Adrenal gland (tissue), 5 donors: ENCODE results near the gene MISP.

Experiments
- CTCF ChIP-seq, 6 experiments: fragments of 450-650 bp in 4 of 6; fragments of 200-600 bp in 2 of 6; sonication (generic) in 1 of 6; IDR thresholded peaks; 1 replicate in 5 of 6; 2 replicates in 1 of 6; pipeline versions ENCODE4 v1.5.1 to v1.8.0; 2016 to 2021; ENCODE audit warnings: antibody characterized with exemption in 6 of 6, mild to moderate bottlenecking in 2 of 6, moderate library complexity in 1 of 6
- POLR2A ChIP-seq, 2 donors: fragments of 450-650 bp; IDR thresholded peaks; one replicate each; pipeline ENCODE4 v1.6.1; 2017; ENCODE audit warnings: antibody characterized with exemption in 2 of 2, mild to moderate bottlenecking in 2 of 2, moderate library complexity in 1 of 2
- donor health status: DM: no; HTN: no; CAD: no.

- TF ChIP-seq CTCF (IDR thresholded peaks at IDR 0.05) (no peak), POLR2A (IDR thresholded peaks at IDR 0.05) (no peak)
Observed at GRCh38 chr19:772730-773436, 22.0 kb downstream of the MISP start.
